Activated T-cell treated with anti-CD3 and anti-CD28 coated beads for 4 hours (primary cell): ENCODE data around the gene MRI1.

Experiments
- DNase-seq: peaks from one replicate; pipeline ENCODE4 v3.0.0-alpha.2; 2020

MRI1 gene

DNA sequence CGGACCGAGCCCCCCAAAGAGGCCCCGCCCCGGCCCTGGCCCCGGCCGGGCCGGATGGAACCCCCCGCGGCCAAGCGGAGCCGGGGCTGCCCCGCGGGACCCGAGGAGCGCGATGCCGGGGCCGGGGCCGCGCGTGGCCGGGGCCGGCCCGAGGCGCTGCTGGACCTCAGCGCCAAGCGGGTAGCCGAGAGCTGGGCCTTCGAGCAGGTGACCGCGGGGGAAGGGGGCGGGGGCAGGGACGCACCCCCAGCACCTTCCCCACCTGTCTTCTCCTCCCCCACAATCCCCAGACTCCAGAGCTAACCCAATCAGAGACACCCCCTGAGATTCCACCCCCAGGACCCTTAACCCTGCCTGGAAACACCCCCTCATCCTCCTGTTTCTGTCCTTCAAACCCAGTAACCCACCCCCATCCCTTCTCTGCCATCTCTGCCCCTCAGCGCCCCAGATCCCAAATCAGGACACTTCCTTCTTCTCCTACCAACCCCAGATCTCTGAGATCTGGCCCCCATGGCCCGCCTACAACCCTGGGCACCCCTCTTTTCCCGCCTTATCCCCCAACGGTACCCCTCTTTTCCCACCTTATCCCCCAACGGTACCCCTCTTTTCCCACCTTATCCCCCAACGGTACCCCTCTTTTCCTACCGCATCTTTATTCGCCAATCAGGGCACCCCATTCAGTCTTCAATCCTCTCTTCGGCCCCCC, 31.4 kb downstream of the MRI1 start:
- no peak for DNase-seq

DNA sequence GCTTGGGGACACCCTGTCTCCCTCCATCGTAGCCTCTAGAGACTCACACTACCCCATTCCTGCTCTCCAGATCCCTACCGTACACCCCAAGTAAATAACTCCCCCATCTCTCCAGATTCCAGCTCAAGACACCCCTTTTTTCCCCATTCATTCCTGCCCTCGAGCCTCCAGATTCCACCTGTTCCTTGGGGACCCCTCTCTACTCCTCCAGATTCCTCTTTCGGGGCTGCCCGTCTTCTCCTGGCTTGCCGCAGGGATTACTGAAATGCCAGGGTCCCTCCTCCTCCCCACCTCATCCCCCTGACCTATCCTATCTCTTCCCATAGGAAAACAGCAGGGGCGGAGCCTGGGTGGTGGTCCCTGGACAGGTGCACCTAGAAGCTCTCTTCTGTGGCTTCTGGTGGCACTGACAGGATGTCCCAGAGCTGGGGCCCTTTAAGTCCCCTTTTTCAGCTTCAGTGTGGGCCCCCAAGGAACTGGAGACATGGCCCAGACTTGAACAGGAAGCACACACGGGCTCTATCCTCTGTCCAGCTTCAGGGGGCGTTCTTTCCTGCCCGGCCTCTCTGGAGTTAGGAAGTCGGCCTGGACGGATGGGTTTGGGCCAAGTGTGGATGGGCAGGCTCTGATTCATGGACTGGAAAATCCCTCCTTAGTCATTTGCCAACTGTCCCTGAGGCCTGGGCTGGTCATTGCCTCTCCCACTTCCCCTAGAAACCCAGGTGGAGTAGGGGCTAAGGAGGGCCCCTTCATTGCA, 32.2 kb downstream of the MRI1 start:
- no peak for DNase-seq

DNA sequence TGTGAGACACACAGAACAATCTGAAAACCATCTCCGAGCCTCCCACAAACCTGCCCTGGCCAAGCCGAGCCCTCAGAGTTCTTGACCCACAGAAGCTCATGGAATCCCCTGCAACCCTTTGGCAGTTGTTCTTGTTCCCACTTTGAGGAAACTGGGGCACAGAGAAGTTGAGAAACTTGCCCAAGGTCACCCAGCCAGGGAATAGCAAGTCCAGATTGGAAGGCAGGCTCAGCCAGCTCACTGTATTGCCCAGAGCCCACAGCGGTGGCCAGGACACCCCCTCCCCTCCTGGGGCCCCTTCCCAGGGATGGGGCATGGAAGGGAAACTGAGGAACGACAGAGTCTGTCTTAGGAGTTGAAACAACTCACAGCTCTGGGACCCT, 32.7 kb downstream of the MRI1 start:
- DNase-seq = no peak

DNA sequence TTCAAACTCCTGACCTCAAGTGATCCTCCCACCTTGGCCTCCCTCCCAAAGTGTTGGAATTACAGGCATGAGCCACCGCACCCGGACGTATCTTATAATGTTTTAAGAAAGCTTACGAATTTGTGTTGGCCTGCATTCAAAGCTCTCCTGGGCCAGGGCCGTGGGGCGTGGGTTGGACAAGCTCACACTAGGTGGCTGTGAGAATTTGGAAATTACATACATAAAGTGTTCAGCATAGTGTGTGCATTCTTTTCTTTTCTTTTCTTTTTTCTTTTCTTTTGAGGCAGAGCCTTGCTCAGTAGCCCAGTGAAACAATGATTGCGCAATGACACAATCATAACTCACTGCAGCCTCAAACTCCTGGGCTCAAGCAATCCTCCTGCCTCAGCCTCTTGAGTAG, 33.5 kb downstream of the MRI1 start:
- DNase-seq = no peak

DNA sequence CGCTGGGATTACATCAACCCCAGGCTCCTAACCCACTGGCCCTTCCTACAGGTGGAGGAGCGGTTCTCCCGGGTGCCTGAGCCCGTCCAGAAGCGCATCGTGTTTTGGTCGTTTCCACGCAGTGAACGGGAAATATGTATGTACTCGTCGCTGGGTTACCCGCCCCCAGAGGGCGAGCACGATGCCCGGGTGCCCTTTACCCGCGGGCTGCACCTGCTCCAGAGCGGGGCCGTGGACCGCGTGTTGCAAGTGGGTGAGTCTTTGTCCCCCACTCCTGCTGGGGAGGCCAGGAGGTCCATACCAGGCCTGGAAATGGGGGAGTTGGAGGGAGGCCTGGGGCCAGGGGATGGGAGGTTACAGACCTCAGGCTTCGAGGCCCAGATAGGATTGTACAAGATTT, 35.3 kb downstream of the MRI1 start:
- DNase-seq = no peak

DNA sequence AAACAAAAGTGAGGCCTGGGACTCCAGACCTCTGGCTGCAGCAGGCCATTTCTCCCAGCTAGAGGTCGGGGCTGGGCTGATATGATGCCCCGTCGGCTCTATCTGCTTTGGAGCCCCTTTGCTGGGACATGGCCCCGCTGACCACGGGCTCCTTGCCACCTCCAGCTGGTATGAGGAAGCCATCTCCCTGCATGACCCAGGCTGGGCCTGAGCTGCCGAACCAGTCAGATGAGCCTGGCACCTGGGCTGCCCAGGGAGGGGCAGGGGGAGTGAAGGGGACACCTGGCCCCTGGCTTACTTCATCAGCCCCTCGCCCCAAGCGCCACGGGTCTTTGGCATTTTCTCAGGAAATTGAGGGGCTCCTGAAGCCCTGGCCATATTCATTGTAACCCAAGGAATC, 38.7 kb downstream of the MRI1 start:
- no peak for DNase-seq

DNA sequence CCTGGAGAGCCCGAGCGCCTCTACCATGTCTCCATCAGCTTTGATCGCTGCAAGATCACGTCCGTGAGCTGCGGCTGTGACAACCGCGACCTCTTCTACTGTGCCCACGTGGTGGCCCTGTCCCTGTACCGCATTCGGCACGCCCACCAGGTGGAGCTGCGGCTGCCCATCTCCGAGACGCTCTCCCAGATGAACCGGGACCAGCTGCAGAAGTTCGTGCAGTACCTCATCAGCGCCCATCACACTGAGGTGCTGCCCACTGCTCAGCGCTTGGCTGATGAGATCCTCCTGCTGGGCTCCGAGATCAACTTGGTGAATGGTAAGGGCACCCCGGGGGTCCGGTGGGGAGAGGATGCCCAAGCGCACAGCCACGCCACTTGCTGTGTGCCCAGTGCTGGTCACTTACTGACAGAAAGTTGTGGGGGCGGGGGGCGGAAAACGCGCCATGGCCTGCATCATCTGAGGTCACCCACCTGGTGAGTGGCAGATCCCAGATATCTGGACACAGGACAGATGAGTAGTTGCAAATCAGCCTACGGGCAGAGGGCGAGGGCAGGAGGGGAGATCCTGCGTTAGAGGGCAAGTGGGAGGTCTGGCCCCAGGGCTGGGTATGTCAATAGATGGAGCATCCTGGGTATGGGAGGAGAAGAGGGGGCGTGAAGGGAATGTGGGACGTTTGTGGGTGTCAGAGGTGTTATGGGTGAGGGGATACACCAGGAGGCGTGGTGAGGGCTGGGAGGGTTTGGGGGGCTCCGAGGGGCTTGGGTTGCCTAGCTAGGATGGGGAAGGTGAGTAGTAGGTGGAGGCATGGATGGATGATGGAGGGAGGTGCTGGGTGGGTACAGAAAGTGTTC, 40.7 kb downstream of the MRI1 start:
- DNase-seq = no peak

DNA sequence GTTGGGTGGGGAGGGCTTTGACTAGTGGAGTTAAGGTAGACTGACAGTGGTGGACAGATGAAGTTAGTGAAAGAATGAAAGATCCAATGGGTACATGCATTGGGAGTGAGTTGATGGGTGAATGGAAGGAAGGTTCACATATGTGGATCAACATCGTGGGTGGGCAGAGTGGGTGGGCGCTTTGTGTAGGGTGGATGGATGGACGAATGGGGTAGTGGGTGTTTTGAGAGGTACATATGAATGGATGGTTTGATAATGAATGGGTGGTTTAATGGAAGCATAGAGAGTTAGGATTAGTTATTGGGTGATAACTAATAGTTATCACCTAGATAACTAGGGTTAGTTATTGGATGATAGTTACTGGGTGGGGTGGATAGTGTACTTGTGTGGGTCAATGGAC, 42.4 kb downstream of the MRI1 start:
- no peak for DNase-seq

DNA sequence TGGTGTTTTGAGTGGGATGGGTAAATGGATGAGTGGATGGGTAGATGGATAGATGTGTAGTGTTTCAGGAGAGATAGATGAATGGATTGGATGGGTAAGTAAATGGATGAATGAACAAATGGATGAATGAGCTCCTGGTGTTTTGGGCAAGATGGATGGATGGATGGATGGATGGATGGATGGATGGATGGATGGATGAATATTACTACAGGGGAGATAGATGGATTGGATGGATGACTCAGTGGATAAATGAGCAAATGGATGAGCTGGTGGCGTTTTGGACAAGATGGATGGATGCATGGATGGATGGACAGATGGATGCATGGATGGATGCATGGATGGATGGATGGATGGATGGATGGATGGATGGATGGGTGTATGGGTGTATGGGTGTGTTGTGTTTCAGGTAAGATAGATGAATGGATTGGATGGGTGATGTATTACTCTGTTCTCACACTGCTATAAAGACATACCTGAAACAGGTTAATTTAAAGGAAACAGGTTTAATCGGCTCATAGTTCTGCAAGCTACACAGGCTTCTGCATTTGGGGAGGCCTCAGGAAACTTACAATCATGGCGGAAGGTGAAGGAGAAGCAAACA, 43.2 kb downstream of the MRI1 start:
- DNase-seq = no peak

DNA sequence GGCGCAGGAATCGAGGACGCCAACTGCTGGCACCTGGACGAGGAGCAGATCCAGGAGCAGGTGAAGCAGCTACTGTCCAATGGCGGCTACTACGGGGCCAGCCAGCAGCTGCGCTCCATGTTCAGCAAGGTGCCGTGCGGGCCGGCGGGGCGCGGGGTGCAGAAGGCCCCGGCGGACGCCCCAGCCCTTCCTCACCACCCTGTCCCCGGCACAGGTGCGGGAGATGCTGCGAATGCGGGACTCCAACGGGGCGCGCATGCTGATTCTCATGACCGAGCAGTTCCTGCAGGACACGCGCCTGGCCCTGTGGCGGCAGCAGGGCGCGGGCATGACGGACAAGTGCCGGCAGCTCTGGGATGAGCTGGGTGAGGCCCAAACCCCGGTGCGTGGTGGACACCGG, 44.5 kb downstream of the MRI1 start:
- DNase-seq = no peak

DNA sequence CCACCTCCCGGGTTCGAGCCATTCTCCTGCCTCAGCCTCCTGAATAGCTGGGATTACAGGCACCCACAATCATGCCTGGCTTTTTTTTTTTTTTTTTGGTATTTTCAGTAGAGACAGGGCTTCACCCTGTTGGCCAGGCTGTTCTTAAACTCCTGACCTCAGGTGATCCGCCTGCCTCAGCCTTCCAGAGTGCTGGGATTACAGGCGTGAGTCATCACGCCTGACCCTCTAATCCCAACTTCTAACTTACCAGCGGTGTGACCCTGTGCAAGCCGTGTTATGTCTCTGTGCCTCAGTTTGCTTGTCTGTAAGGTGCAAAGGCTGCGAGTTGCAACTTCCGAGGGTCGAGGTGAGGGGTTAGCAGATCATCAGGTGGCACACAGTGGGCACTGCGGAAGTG, 48.2 kb downstream of the MRI1 start:
- no peak for DNase-seq

DNA sequence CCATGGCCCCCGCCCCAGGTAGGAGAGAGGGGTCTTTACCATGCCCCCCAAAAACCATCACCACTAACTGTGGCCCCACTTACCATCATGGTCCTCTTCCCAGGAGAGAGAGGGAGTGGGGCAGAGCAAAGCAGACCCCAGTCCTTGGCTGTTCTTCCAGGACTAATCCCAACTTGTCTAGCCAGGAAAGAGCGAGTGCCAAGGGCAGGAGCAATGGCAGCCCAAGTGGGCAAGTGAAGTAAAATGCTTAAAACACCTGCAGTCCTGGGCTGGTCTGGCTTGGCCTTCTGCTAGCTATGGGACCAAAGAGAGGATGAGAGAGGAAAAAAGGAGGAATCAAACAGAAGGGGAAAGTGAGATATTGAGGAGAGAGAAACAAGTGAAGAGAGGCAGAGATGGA, 48.8 kb downstream of the MRI1 start:
- DNase-seq = no peak

DNA sequence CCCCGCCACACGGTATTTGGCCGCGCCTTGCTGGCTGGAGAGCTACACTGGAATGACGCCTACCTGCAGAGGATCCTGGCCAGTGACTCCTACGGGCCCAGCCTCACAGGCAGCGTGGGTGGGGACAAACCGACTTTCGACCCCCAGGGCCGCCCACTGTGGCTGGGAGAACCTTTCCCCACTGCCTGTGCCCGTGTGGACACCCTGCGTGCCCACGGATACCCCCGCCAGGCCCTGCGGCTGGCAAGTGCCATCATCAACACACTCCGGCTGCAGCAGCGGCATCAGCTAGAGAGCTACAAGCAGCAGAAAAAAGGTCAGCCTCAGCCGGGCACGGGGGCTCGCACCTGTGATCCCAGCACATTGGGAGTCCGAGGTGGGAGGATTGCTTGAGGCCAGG, 50.2 kb downstream of the MRI1 start:
- no peak for DNase-seq

DNA sequence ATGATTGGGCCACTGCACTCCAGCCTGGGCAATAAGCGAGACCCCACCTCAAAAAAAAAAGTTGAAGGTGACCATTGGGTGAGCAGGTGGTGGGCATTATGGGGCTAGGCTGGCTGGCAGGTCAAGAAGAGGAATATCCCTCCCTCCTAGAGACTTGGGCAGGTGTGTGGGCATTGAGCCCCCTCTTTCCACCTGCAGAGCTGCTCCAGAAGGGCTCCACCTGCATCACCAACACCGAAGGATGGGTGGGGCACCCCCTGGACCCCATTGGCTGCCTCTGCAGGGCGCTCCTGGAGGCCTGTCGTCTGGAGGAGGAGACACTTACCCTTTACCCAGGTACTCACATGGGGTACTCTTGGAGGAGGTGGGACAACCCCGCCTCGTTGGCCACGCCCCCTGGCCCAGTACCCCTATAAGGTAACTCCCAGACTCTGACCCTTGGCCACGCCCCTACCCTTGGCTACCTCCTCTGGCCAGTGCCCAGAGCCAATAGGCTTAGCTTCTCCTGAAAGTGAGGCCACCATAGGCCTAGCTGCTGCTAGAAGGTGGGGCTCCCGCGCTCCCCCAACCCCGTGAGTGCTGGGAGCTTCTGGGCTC, 52.8 kb downstream of the MRI1 start:
- no peak for DNase-seq

DNA sequence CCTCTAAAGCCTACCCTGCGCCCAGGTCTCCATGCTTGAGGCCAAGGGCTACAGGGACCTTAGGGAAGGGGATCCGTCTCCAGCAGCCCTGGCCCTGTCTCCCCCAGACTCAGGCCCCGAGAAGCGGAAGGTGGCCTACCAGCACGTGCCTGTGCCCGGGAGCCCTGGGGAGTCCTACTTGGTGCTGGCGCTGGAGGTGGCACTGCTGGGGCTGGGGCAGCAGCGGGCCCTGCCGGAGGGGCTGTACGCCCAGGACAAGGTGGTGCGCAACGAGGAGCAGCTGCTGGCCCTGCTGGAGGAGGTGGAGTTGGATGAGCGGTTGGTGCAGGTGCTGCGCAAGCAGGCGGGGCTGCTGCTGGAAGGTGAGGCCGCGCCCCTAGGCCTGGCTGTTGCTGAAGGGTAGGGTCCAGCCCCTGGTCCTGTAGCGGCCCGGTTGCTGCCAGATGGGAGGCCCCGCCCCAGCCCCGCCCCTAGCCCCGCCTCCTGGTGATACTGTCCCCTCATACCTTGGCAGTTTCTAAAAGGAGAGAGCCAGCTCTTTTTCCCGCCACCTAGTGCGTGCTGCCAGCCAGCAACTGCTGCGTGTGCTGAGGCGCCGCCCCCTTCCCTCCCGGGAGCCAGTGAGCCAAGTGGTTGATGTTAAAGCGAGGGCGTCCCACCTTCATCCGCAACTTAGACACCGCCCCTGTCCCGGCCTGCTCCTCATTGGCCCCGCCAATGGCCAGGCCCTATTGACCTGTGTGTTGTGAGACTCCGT, 53.5 kb downstream of the MRI1 start:
- DNase-seq = no peak

DNA sequence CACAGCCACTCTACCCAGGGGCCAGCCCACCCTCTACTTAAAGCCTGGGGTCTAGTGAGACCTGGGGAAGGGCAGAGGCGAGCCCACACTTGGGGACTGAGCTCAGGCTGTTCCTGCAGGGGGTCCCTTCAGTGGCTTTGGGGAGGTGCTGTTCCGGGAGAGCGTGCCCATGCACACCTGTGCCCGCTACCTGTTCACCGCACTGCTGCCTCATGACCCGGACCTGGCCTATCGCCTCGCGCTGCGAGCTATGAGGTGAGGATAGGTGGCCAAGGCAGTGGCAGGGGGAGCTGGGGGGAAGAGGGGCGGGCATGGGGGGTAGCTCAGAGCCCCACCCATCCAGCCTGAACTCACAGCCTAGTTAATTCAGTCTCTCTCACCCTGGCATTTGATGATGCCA, 54.9 kb downstream of the MRI1 start:
- no peak for DNase-seq

DNA sequence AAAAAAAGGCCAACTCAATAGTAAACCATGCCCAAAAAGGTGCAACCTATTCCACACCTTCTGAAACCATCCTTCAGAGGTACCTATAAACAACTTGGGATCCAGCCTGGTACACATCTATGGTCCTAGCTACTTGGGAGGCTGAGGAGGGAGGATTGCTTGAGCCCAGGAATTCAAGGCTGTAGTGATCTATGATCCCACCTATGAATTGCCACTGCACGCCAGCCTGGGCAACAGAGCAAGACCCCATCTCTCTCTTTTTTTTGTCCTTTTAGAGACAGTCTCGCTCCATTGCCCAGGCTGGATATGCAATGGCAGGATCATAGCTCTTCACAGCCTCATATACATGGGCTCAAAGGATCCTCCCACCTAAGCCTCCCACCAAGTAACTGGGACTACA, 57.0 kb downstream of the MRI1 start:
- no peak for DNase-seq

DNA sequence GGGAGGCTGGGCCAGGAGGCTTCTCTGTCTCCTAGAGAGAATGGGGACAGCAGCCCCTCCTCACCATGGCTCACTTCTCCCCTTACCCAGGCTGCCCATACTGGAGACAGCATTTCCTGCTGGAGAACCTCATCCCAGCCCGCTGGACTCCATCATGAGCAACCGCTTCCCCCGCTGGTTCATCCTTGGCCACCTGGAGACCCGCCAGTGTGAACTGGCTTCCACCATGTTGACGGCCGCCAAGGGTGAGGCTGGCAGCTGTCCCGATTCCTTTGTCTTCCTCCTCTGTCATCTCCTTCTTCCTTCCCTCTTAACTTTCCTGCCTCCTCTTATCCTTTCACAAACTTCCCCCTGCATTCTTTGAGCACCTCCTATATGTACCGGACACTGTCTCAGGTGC, 58.9 kb downstream of the MRI1 start:
- DNase-seq = no peak
